OCI-LY1 (cell line): ENCODE data around the gene BTBD17.

Experiments used
- H2AFZ ChIP-seq: fragments of 200-600 bp; sonication (generic), shearing (Covaris generic); 2 replicates; pipeline ENCODE4 v1.6.0; 2014; ENCODE audit warnings: antibody characterized with exemption, mild to moderate bottlenecking, low read length
- H3F3A ChIP-seq: fragments of 200-600 bp; sonication (generic), shearing (Covaris generic); 2 replicates; pipeline ENCODE4 v1.6.0; 2014; ENCODE audit warnings: mild to moderate bottlenecking, antibody characterized with exemption, low read length, moderate library complexity; ENCODE audit not compliant: insufficient read depth
- H3K27ac ChIP-seq: fragments of 200-600 bp; sonication (generic); 2 replicates; pipeline ENCODE4 v1.5.1; 2014; ENCODE audit warnings: low read length, mixed run types, mild to moderate bottlenecking, low read depth; ENCODE audit not compliant: poor library complexity, severe bottlenecking
- H3K27me3 ChIP-seq: fragments of 200-600 bp; sonication (generic); 2 replicates; pipeline ENCODE4 v1.6.0; 2014; ENCODE audit warnings: antibody characterized with exemption, mild to moderate bottlenecking, low read length, moderate library complexity; ENCODE audit not compliant: insufficient read depth
- H3K36me3 ChIP-seq: fragments of 200-600 bp; sonication (generic); 2 replicates; pipeline ENCODE4 v1.6.1; 2014; ENCODE audit warnings: mild to moderate bottlenecking, antibody characterized with exemption, low read length, moderate library complexity, mixed read lengths; ENCODE audit not compliant: insufficient read depth
- H3K4me1 ChIP-seq: fragments of 200-600 bp; sonication (generic); 2 replicates; pipeline ENCODE4 v1.5.1; 2014; ENCODE audit warnings: mild to moderate bottlenecking, low read length, moderate library complexity; ENCODE audit not compliant: insufficient read depth, severe bottlenecking
- H3K4me2 ChIP-seq: fragments of 200-600 bp; sonication (generic), shearing (Covaris generic); 2 replicates; pipeline ENCODE4 v1.6.1; 2014; ENCODE audit warnings: low read length
- H3K4me3 ChIP-seq: fragments of 200-600 bp; sonication (generic); 2 replicates; pipeline ENCODE4 v1.5.1; 2014; ENCODE audit warnings: low read length, low read depth, mild to moderate bottlenecking, mixed read lengths; ENCODE audit not compliant: poor library complexity, severe bottlenecking
- H3K79me2 ChIP-seq: fragments of 200-600 bp; shearing (Covaris generic); 2 replicates; pipeline ENCODE4 v1.6.1; 2016; ENCODE audit warnings: mixed run types, low read length, mixed read lengths; ENCODE audit not compliant: insufficient read depth
- H3K9ac ChIP-seq: fragments of 200-600 bp; sonication (generic), shearing (Covaris generic); 2 replicates; pipeline ENCODE4 v1.6.1; 2014; ENCODE audit warnings: mild to moderate bottlenecking, low read length, mixed read lengths
- H3K9me2 ChIP-seq: fragments of 200-600 bp; sonication (generic), shearing (Covaris generic); 2 replicates; pipeline ENCODE4 v1.6.1; 2014; ENCODE audit warnings: low read depth, mild to moderate bottlenecking, low read length, mixed read lengths
- H3K9me3 ChIP-seq: fragments of 200-600 bp; shearing (Covaris generic); 2 replicates; pipeline ENCODE4 v1.6.1; 2014; ENCODE audit warnings: low read length, mixed read lengths
- H4K20me1 ChIP-seq: fragments of 200-600 bp; sonication (generic), shearing (Covaris generic); 2 replicates; pipeline ENCODE4 v1.6.0; 2016; ENCODE audit warnings: mild to moderate bottlenecking, low read length; ENCODE audit not compliant: insufficient read depth
- CTCF ChIP-seq: fragments of 200-600 bp; sonication (generic), shearing (Covaris generic); IDR thresholded peaks from 2 replicates; pipeline ENCODE4 v1.5.1; 2017; ENCODE audit warnings: mild to moderate bottlenecking, antibody characterized with exemption, low read length, moderate library complexity, mixed read lengths
- EZH2 ChIP-seq: fragments of 200-600 bp; sonication (generic), shearing (Covaris generic); IDR thresholded peaks from 2 replicates; pipeline ENCODE4 v1.8.0; 2017; ENCODE audit warnings: borderline replicate concordance, mixed run types, mild to moderate bottlenecking, antibody characterized with exemption, low read length, moderate library complexity, mixed read lengths

BTBD17 gene

GRCh38 chr17:74361230-74362068, at the start of gene BTBD17:
BTBD17 (minus strand) TSS chr17:74361868; CDS start chr17:74361819, 49 bp downstream.
- H3K79me2 ChIP-seq: no peaks in the 10 kb centered on the region
- no peaks in the 10 kb centered on the region for H4K20me1 ChIP-seq
- no peaks in the 10 kb centered on the region for H3K4me1 ChIP-seq
- no peak within 1 kb of the TSS for H3K27ac ChIP-seq
- no peaks in the 10 kb centered on the region for H3K9me2 ChIP-seq
- no peaks in the 10 kb centered on the region for H3K9me3 ChIP-seq
- TF ChIP-seq CTCF (peak; percentile 42; the same call in 1 of the 2 replicates), EZH2 (no peak)
- no peaks in the 10 kb centered on the region for H3K36me3 ChIP-seq
- no peak within 1 kb of the TSS for H3K9ac ChIP-seq
- no peak within 1 kb of the TSS for H2AFZ ChIP-seq
- no peak within 1 kb of the TSS for H3K4me3 ChIP-seq
- H3K27me3 ChIP-seq: no peaks in the 10 kb centered on the region
- H3F3A ChIP-seq: no peaks in the 10 kb centered on the region
- H3K4me2 ChIP-seq: no peak within 1 kb of the TSS

- Histone ChIP-seq H3K4me1 (no peaks in the 10 kb centered on the region), H3K4me3 (no peak overlapping the region), H4K20me1 (no peaks in the 10 kb centered on the region), H3F3A (no peaks in the 10 kb centered on the region), H3K4me2 (no peak overlapping the region), H3K9me2 (no peaks in the 10 kb centered on the region), H2AFZ (no peak overlapping the region), H3K27me3 (no peaks in the 10 kb centered on the region), H3K36me3 (no peaks in the 10 kb centered on the region), H3K79me2 (no peaks in the 10 kb centered on the region), H3K9ac (no peak overlapping the region), H3K9me3 (no peaks in the 10 kb centered on the region), H3K27ac (no peak overlapping the region)
- TF ChIP-seq EZH2 (no peak), CTCF (no peak)
These were observed 48.4 kb upstream of the BTBD17 start for GRCh38 chr17:74410001-74410443.

GRCh38 chr17:74408815-74409214, 47.1 kb upstream of the BTBD17 start:
- Histone ChIP-seq H3F3A (no peaks in the 10 kb centered on the region), H2AFZ (no peak overlapping the region), H4K20me1 (no peaks in the 10 kb centered on the region), H3K27ac (no peak overlapping the region), H3K9me2 (no peaks in the 10 kb centered on the region), H3K9me3 (no peaks in the 10 kb centered on the region), H3K4me3 (no peak overlapping the region), H3K4me2 (no peak overlapping the region), H3K27me3 (no peaks in the 10 kb centered on the region), H3K9ac (no peak overlapping the region), H3K79me2 (no peaks in the 10 kb centered on the region), H3K36me3 (no peaks in the 10 kb centered on the region), H3K4me1 (no peaks in the 10 kb centered on the region)
- TF ChIP-seq CTCF: no peak
- no peak for TF ChIP-seq EZH2
